SK-N-SH treated with all-trans-retinoic acid at 6 μM for 48 hours (cell line): ENCODE results near the gene SLC35B2.

Experiments used
- ISL1 ChIP-seq: fragments of 250-450 bp; sonication (Bioruptor Pico); IDR thresholded peaks from 2 replicates; pipeline ENCODE4 v2.1.2; 2022; ENCODE audit warnings: mild to moderate bottlenecking, moderate library complexity
- RARB ChIP-seq: fragments of 250-450 bp; sonication (Bioruptor Pico); IDR thresholded peaks from 2 replicates; pipeline ENCODE4 v1.8.0; 2021; ENCODE audit warnings: mild to moderate bottlenecking, moderate library complexity
- ZFP30 ChIP-seq: fragments of 450-650 bp; formaldehyde crosslinking; IDR thresholded peaks from 2 replicates; pipeline ENCODE4 v1.5.0; 2022; ENCODE audit warnings: mild to moderate bottlenecking, moderate library complexity
- ZNF70 ChIP-seq: fragments of 450-650 bp; formaldehyde crosslinking; IDR thresholded peaks from 2 replicates; pipeline ENCODE4 v1.5.0; 2020; ENCODE audit warnings: mild to moderate bottlenecking, moderate library complexity

DNA sequence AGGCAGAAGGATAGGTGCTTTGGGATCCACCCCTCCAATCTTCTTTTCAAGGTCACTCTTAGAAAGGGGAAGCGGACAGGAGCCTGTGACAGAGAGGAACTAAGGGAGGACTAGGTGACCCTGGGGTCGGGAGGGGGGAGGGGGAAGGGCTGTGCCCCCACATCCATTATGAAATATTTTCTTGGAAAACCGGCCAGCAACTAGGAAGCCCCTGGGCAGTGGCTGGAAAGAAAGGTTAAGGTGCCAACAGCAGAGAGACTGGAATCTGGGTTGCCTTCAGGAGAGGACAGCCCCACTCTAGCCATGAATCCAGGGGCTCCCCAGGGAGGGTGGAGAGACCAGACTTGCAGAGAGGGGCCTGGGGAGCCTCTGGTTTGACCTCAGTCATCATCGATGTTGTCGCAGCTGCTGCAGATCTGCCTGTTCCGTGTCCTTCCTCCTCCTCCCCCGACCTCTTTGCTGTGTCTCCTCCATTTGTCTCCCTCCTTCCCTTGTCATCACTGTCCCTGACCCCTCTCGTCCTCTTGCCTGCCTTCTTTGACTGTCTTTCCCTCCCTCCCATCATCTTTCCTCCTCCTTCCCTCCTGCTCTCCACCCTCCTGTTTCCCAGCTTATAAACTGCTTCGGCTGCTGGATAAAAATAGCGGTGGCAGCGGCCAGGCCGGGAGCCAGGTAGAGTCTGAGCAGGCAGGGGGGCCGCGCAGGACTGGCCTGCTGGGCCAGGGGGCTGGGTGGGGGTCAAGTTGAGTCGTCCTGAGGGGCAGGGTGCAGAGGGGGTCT lies 30.8 kb downstream of the SLC35B2 start:
- no peak for TF ChIP-seq ZNF70
- no peak for TF ChIP-seq ZFP30 (CRISPR knock-in tag)
- TF ChIP-seq RARB (CRISPR knock-in tag) = no peak
- no peak for TF ChIP-seq ISL1 (CRISPR knock-in tag)
